Lower leg skin (tissue), 4 donors: ENCODE measurements around the gene P4HA3. TPM values are rescaled to one million over a fixed set of nuclear protein-coding genes. Genes with fewer than 3 reads are reported as not detected.

Experiments
- DNase-seq, 2 donors: peaks; one replicate each; pipeline ENCODE4 v3.0.0-alpha.2; 2019; ENCODE audit warnings: low spot score in 2 of 2
- H3K4me3 ChIP-seq: fragments of 200-600 bp; sonication (generic); 2 replicates; pipeline ENCODE4 v1.5.1; 2017; ENCODE audit warnings: mild to moderate bottlenecking, low read depth; ENCODE audit not compliant: poor library complexity, severe bottlenecking
- POLR2A ChIP-seq, 2 donors: fragments of 450-650 bp; IDR thresholded peaks; one replicate each; pipeline ENCODE4 v1.6.1; 2016 to 2017; ENCODE audit warnings: antibody characterized with exemption in 2 of 2, mild to moderate bottlenecking in 1 of 2, moderate library complexity in 1 of 2
- WGBS, 2 donors: methylation state at CpG; one replicate each; pipeline ENCODE4 v1.1.5; 2018; 5-methylcytosine and 5-hydroxymethylcytosine counted together
- intact Hi-C: fragments of 100-400 bp; cut with DNase I; formaldehyde crosslinking; loops from one replicate; pipeline ENCODE4 v1.15.0; 2023; ENCODE audit warnings: low total_unique reads
- total RNA-seq, 4 donors: library from RNA; depleted of rRNA; stranded (reverse); fragments of >200 nt; gene quantifications; one replicate each; pipeline ENCODE4 v1.1.0, GENCODE V29; 2016
- TF ChIP-seq, protein P1 (sequence below), 3 donors: fragments of 450-650 bp; IDR thresholded peaks; one replicate each; pipeline ENCODE4 v1.5.1; 2016; ENCODE audit warnings: antibody characterized with exemption in 3 of 3, mild to moderate bottlenecking in 3 of 3, moderate library complexity in 2 of 3

The P4HA3 gene
- total RNA-seq, 4 donors from 2014 or later: 0.17 to 0.81 TPM; not detected in 2

DNA sequence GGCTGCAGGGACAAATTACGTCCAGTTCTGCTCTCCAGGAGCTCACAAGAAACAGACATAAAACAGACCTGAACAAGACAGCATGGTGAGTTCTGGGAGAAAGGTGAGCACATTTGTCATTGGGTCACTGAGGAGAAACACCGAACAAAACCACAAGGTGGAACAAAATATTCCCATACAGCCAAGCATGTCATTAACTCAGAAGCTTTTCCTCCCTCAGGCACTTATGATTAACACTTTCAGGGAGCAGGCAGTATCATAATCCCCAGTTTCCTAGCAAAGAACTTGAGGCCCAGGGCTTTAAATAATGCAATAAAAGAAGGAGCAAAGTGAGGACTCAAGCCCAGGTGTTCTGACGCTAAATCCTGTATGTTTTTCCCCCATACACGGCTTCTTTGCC is 43.0 kb downstream of the P4HA3 start:
- intact Hi-C loops: no loop called here
- DNase-seq: no peak
- H3K4me3 ChIP-seq: no peak overlapping the region
- WGBS, 2 donors: 61 to 75% methylated on average over 4 of the region's 4 CpGs
- TF ChIP-seq, protein P1, sequence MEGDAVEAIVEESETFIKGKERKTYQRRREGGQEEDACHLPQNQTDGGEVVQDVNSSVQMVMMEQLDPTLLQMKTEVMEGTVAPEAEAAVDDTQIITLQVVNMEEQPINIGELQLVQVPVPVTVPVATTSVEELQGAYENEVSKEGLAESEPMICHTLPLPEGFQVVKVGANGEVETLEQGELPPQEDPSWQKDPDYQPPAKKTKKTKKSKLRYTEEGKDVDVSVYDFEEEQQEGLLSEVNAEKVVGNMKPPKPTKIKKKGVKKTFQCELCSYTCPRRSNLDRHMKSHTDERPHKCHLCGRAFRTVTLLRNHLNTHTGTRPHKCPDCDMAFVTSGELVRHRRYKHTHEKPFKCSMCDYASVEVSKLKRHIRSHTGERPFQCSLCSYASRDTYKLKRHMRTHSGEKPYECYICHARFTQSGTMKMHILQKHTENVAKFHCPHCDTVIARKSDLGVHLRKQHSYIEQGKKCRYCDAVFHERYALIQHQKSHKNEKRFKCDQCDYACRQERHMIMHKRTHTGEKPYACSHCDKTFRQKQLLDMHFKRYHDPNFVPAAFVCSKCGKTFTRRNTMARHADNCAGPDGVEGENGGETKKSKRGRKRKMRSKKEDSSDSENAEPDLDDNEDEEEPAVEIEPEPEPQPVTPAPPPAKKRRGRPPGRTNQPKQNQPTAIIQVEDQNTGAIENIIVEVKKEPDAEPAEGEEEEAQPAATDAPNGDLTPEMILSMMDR (IDR thresholded peaks at IDR 0.05): no peak
- no peak for TF ChIP-seq POLR2A (IDR thresholded peaks at IDR 0.05)

DNA sequence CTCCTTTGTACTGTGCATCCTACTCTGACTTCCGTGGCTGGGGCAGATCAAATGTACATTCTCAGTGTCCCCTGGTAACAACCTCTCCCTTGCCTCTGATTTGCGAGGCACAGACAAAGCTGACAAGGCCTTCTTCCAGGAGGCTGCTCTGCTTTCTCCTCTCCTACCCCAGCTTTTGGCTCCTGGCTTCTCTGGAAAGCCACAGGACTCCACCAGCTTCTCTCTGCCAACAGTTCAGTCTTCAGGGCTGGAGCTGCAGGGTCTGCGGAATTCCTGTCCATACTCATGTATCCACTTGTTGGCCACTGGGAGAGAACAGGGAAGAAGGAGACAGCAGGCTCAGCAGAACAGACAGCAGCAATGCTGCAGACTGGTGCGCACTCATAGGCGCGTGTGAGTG is 44.4 kb downstream of the P4HA3 start:
- WGBS, 2 donors: 79 to 86% methylated on average over 6 of the region's 6 CpGs
- intact Hi-C loops: no loop called here
- TF ChIP-seq, protein P1 (IDR thresholded peaks at IDR 0.05): no peak
- no peak for TF ChIP-seq POLR2A (IDR thresholded peaks at IDR 0.05)
- H3K4me3 ChIP-seq: no peak overlapping the region
- DNase-seq: no peak

DNA sequence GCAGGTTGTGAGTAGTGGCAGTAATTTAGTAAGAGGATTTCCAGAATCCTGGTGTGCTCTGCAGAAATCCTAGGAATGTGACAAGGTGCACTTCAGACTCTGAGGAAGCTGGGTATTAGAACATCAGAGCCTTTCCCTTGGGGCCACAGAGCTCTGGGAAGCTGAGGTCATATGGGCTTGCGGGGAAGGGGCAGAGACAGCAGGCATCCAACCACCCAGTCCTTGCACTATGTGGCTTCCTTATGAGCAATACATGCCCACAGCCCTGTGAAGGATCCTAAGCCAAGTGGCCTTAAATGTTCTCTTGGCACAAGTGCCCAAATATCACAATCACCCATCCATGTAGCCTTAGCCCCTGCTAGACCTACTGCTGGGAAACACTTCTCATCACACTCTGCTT is 46.2 kb downstream of the P4HA3 start:
- WGBS, 2 donors: 93 to 100% methylated on average over 1 of the region's 1 CpG
- intact Hi-C loops: no loop called here
- H3K4me3 ChIP-seq: no peak overlapping the region
- TF ChIP-seq, protein P1 (IDR thresholded peaks at IDR 0.05): no peak
- no peak for TF ChIP-seq POLR2A (IDR thresholded peaks at IDR 0.05)
- DNase-seq: no peak

DNA sequence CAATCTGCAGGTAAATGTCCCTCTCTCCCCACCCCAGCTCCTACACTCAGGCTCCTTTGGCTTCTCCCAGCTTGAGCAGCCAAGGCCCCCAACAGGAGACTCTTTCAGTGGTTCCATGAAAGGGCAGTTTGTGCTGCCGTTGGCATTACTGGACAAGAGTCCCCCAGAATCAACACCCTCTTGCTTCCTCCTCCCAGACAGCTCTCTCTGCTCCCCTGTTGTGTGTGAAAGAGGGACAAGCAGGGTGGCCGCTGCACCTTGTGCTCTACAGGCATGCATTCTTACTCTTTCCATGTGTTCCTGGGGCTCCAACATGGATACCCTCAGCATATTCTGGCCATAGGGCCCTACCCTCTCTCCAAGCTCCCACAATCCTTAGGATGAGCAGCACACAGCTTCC is 48.7 kb downstream of the P4HA3 start:
- WGBS, 2 donors: 86 to 92% methylated on average over 1 to 2 of the region's 2 CpGs
- intact Hi-C loops: no loop called here

DNA sequence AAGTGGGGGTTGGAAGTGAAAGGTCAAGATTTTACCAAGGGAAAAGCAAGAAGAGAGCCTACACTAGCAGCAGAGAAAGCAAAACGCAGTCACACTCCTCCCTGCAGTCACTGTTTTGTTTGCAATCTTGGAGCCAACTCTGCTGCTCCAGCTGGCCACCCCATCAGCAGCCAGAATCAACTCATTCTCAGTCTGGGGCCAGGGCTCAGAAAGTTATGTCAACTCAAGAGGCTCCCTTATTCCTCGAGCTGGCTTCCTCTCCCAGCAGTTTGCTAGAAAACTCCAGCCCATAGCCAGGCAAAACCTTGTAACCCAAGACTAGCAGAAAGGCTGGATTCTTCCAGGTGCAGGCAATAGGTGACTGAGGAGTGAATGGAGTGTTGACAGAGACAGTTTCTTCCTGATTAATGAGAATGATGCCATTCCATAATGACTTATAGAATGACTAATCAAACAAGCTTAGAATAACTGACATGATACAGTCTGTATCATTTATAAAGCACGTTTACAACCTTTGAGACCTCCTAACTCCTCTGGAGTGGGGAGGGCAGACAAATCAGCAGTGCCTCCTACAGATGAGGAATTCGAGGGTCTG is 53.4 kb downstream of the P4HA3 start:
- intact Hi-C loops: loop anchor here (10.0 kb wide), 2 partner anchors 187 to 317 kb away; no protein-coding TSS in a partner anchor
- DNase-seq: peak in 1 of 2 donors; percentile 25
- H3K4me3 ChIP-seq: no peak overlapping the region
- 53 to 54% methylated on average over 4 of the region's 4 CpGs for WGBS, 2 donors
- TF ChIP-seq POLR2A (IDR thresholded peaks at IDR 0.05): no peak
- TF ChIP-seq, protein P1 (IDR thresholded peaks at IDR 0.05): no peak

More for the DNA sequence above, 48.7 kb downstream of the P4HA3 start:
- DNase-seq: peak in 1 of 2 donors; percentile 50
- no peak overlapping the region for H3K4me3 ChIP-seq
- no peak for TF ChIP-seq POLR2A (IDR thresholded peaks at IDR 0.05)
- TF ChIP-seq, protein P1 (IDR thresholded peaks at IDR 0.05): no peak
